ENCODE data around the gene PCNX2. TPM values are rescaled to one million over a fixed set of nuclear protein-coding genes. Genes with fewer than 3 reads are reported as not detected.

The PCNX2 gene
- total RNA-seq, 2 donors from 2014 or later = 23.9 to 39.1 TPM

- no peak for TF ChIP-seq CTCF (conservative IDR thresholded peaks at IDR 0.05)
- H3K36me3 ChIP-seq (ENCODE audit: control insufficient read depth, insufficient read depth, low read length) = no peaks in the 10 kb centered on the region
- no peaks in the 10 kb centered on the region for H3K9me3 ChIP-seq (ENCODE audit: control insufficient read depth, low read length)
- no peaks in the 10 kb centered on the region for H3K4me1 ChIP-seq (ENCODE audit: control insufficient read depth, insufficient read depth, low read length)
- H3K36me3 Mint-ChIP-seq (ENCODE audit: low read depth) = peaks cover 5% of the 10 kb centered on the region
- no peak overlapping the region for H3K4me3 Mint-ChIP-seq
- no peaks in the 10 kb centered on the region for H3K4me1 Mint-ChIP-seq
- no peaks in the 10 kb centered on the region for H3K9me3 Mint-ChIP-seq
- H3K27me3 ChIP-seq (ENCODE audit: control insufficient read depth, insufficient read depth, low read length, poor library complexity, severe bottlenecking) = no peaks in the 10 kb centered on the region
- no peak overlapping the region for H3K9ac ChIP-seq (ENCODE audit: extremely low read depth, low read length, poor library complexity, severe bottlenecking)
- H3K27ac ChIP-seq (ENCODE audit: low read depth, low read length) = no peak overlapping the region
- no peak overlapping the region for H3K4me3 ChIP-seq (ENCODE audit: low read length)
- H3K27ac Mint-ChIP-seq = no peak overlapping the region
- DNase-seq = no peak
- no peaks in the 10 kb centered on the region for H3K27me3 Mint-ChIP-seq (ENCODE audit: insufficient read depth)
These were observed 154.6 kb downstream of the PCNX2 start for GRCh38 chr1:233140974-233141373.

GRCh38 chr1:233140499-233140898 lies 155.0 kb downstream of the PCNX2 start:
- Mint-ChIP-seq H3K27ac (no peak overlapping the region), H3K9me3 (no peaks in the 10 kb centered on the region), H3K27me3 (ENCODE audit: insufficient read depth) (no peaks in the 10 kb centered on the region), H3K36me3 (ENCODE audit: low read depth) (peaks cover 5% of the 10 kb centered on the region), H3K4me3 (no peak overlapping the region), H3K4me1 (no peaks in the 10 kb centered on the region)
- Histone ChIP-seq H3K36me3 (ENCODE audit: control insufficient read depth, insufficient read depth, low read length) (no peaks in the 10 kb centered on the region), H3K9ac (ENCODE audit: extremely low read depth, low read length, poor library complexity, severe bottlenecking) (no peak overlapping the region), H3K9me3 (ENCODE audit: control insufficient read depth, low read length) (no peaks in the 10 kb centered on the region), H3K4me1 (ENCODE audit: control insufficient read depth, insufficient read depth, low read length) (no peaks in the 10 kb centered on the region), H3K4me3 (ENCODE audit: low read length) (no peak overlapping the region), H3K27ac (ENCODE audit: low read depth, low read length) (peak overlapping the region; percentile 63), H3K27me3 (ENCODE audit: control insufficient read depth, insufficient read depth, low read length, poor library complexity, severe bottlenecking) (no peaks in the 10 kb centered on the region)
- whole genome bisulfite sequencing, 2 experiments (ENCODE audit: insufficient coverage in 1 of 2, insufficient read length in 1 of 2) = 83 to 93% methylated on average over 4 to 5 of the region's 5 CpGs
- no peak for DNase-seq
- TF ChIP-seq CTCF (conservative IDR thresholded peaks at IDR 0.05) = no peak

GRCh38 chr1:233138788-233139585 lies 156.5 kb downstream of the PCNX2 start:
- DNase-seq = no peak

More at GRCh38 chr1:233138788-233139585, 156.5 kb downstream of the PCNX2 start:
- TF ChIP-seq CTCF (conservative IDR thresholded peaks at IDR 0.05) = no peak
- Histone ChIP-seq H3K36me3 (ENCODE audit: control insufficient read depth, insufficient read depth, low read length) (no peaks in the 10 kb centered on the region), H3K9me3 (ENCODE audit: control insufficient read depth, low read length) (no peaks in the 10 kb centered on the region), H3K4me1 (ENCODE audit: control insufficient read depth, insufficient read depth, low read length) (no peaks in the 10 kb centered on the region), H3K27me3 (ENCODE audit: control insufficient read depth, insufficient read depth, low read length, poor library complexity, severe bottlenecking) (no peaks in the 10 kb centered on the region), H3K9ac (ENCODE audit: extremely low read depth, low read length, poor library complexity, severe bottlenecking) (no peak overlapping the region), H3K4me3 (ENCODE audit: low read length) (no peak overlapping the region), H3K27ac (ENCODE audit: low read depth, low read length) (peak overlapping the region; percentile 52)
- Mint-ChIP-seq H3K27me3 (ENCODE audit: insufficient read depth) (no peaks in the 10 kb centered on the region), H3K27ac (no peak overlapping the region), H3K9me3 (no peaks in the 10 kb centered on the region), H3K4me1 (no peaks in the 10 kb centered on the region), H3K36me3 (ENCODE audit: low read depth) (peaks cover 13% of the 10 kb centered on the region), H3K4me3 (no peak overlapping the region)
- WGBS, 2 experiments (ENCODE audit: insufficient coverage in 1 of 2, insufficient read length in 1 of 2) = 84 to 88% methylated on average over 3 to 4 of the region's 4 CpGs

Data from endodermal cell (in vitro differentiated cells).